Eye (tissue), 1 donor: Measurements from ENCODE around the gene DNAJC11.
A peak's percentile ranks its signal among the peaks of the same experiment; 100 is the strongest.
"Not testable (repeated sequence)": the region's sequence is repeated elsewhere in the genome, so short reads cannot be mapped to it uniquely, and the experiment has no call there.

Experiments
- DNase-seq: peaks from one replicate; pipeline ENCODE4 v3.0.0-alpha.2; 2015

Gene DNAJC11

GRCh38 chr1:6651909-6652308 is 49.7 kb downstream of the DNAJC11 start:
- DNase-seq = no peak

- no peak for DNase-seq
These were observed 53.1 kb downstream of the DNAJC11 start for GRCh38 chr1:6648556-6648955.

- peak; percentile 68 for DNase-seq
These were observed 55.0 kb downstream of the DNAJC11 start for GRCh38 chr1:6646499-6647148.

- DNase-seq = no peak
These were observed 56.6 kb downstream of the DNAJC11 start for GRCh38 chr1:6645018-6645417.

- not testable (repeated sequence) for DNase-seq
These were observed 60.7 kb downstream of the DNAJC11 start for GRCh38 chr1:6640867-6641266.

- DNase-seq = no peak
These were observed 63.4 kb downstream of the DNAJC11 start for GRCh38 chr1:6638226-6638625.

- no peak for DNase-seq
These were observed 63.8 kb downstream of the DNAJC11 start for GRCh38 chr1:6637770-6638169.

GRCh38 chr1:6636778-6637177 is 64.8 kb downstream of the DNAJC11 start:
- DNase-seq = not testable (repeated sequence)

- no peak for DNase-seq
These were observed 65.5 kb downstream of the DNAJC11 start for GRCh38 chr1:6635910-6636760.

GRCh38 chr1:6635161-6635909 is 66.3 kb downstream of the DNAJC11 start:
- no peak for DNase-seq

GRCh38 chr1:6634371-6635052 is 67.1 kb downstream of the DNAJC11 start:
- DNase-seq = peak; percentile 51

- DNase-seq = no peak
These were observed 68.8 kb downstream of the DNAJC11 start for GRCh38 chr1:6632588-6633514.

GRCh38 chr1:6631058-6631457 is 70.6 kb downstream of the DNAJC11 start:
- DNase-seq = no peak

- DNase-seq = no peak
These were observed 71.6 kb downstream of the DNAJC11 start for GRCh38 chr1:6630027-6630426.

- no peak for DNase-seq
These were observed 72.6 kb downstream of the DNAJC11 start for GRCh38 chr1:6628971-6629479.

- no peak for DNase-seq
These were observed 73.6 kb downstream of the DNAJC11 start for GRCh38 chr1:6627841-6628545.

- DNase-seq = no peak
These were observed 74.6 kb downstream of the DNAJC11 start for GRCh38 chr1:6627031-6627430.

GRCh38 chr1:6625584-6626149 is 75.9 kb downstream of the DNAJC11 start:
- peak; percentile 60 for DNase-seq

- DNase-seq = peak; percentile 95
These were observed 76.7 kb downstream of the DNAJC11 start, which contains the start of gene THAP3 for GRCh38 chr1:6624710-6625583. Gene THAP3 (plus strand): TSS chr1:6624868. CDS start chr1:6625219, 351 bp downstream.
